Nephron progenitor cell (in vitro differentiated cells): ENCODE data around the gene EPB41.
A peak's percentile ranks its signal among the peaks of the same experiment; 100 is the strongest.

ENCODE experiments used
- DNase-seq: peaks from one replicate; pipeline ENCODE4 v3.0.0; 2021
- H3K27ac Mint-ChIP-seq: 2 replicates; pipeline ENCODE4 v1.8.0; 2021; ENCODE audit warnings: mild to moderate bottlenecking, moderate library complexity, mixed read lengths
- H3K27me3 Mint-ChIP-seq: 2 replicates; pipeline ENCODE4 v1.8.0; 2021; ENCODE audit warnings: mild to moderate bottlenecking, low read depth, mixed read lengths; ENCODE audit not compliant: poor library complexity
- H3K36me3 Mint-ChIP-seq: 2 replicates; pipeline ENCODE4 v1.8.0; 2021; ENCODE audit warnings: low read depth, mixed read lengths
- H3K4me1 Mint-ChIP-seq: 2 replicates; pipeline ENCODE4 v1.8.0; 2021; ENCODE audit warnings: mixed read lengths
- H3K4me3 Mint-ChIP-seq: 2 replicates; pipeline ENCODE4 v1.8.0; 2021; ENCODE audit warnings: mild to moderate bottlenecking, moderate library complexity, mixed read lengths
- H3K9me3 Mint-ChIP-seq: 2 replicates; pipeline ENCODE4 v1.8.0; 2021; ENCODE audit warnings: mild to moderate bottlenecking, moderate library complexity, mixed read lengths
- CTCF ChIP-seq: fragments of 200-600 bp; sonication (generic); IDR thresholded peaks from 2 replicates; pipeline ENCODE4 v1.5.0; 2021; ENCODE audit warnings: antibody characterized with exemption

EPB41 gene

GRCh38 chr1:29052941-29053340 is 138.6 kb downstream of the EPB41 start:
- H3K27me3 Mint-ChIP-seq = no peaks in the 10 kb centered on the region
- TF ChIP-seq CTCF = no peak
- peaks cover 31% of the 10 kb centered on the region for H3K36me3 Mint-ChIP-seq
- no peaks in the 10 kb centered on the region for H3K9me3 Mint-ChIP-seq
- DNase-seq = no peak
- peaks cover 6% of the 10 kb centered on the region for H3K4me1 Mint-ChIP-seq
- H3K4me3 Mint-ChIP-seq = no peak overlapping the region
- peak overlapping the region; percentile 88 for H3K27ac Mint-ChIP-seq

- H3K27me3 Mint-ChIP-seq = no peaks in the 10 kb centered on the region
- no peaks in the 10 kb centered on the region for H3K9me3 Mint-ChIP-seq
- no peak for TF ChIP-seq CTCF
- H3K4me1 Mint-ChIP-seq = peaks cover 6% of the 10 kb centered on the region
- DNase-seq = no peak
- H3K4me3 Mint-ChIP-seq = no peak overlapping the region
- H3K36me3 Mint-ChIP-seq = peaks cover 24% of the 10 kb centered on the region
- no peak overlapping the region for H3K27ac Mint-ChIP-seq
Measured at GRCh38 chr1:29055160-29055559, 140.8 kb downstream of the EPB41 start.

- H3K9me3 Mint-ChIP-seq = no peaks in the 10 kb centered on the region
- H3K4me3 Mint-ChIP-seq = no peak overlapping the region
- H3K27me3 Mint-ChIP-seq = no peaks in the 10 kb centered on the region
- peaks cover 24% of the 10 kb centered on the region for H3K36me3 Mint-ChIP-seq
- H3K27ac Mint-ChIP-seq = no peak overlapping the region
- H3K4me1 Mint-ChIP-seq = peaks cover 6% of the 10 kb centered on the region
- no peak for TF ChIP-seq CTCF
- DNase-seq = no peak
Measured at GRCh38 chr1:29056256-29056655, 141.9 kb downstream of the EPB41 start.

GRCh38 chr1:29057700-29058099 is 143.3 kb downstream of the EPB41 start:
- H3K27me3 Mint-ChIP-seq = no peaks in the 10 kb centered on the region
- H3K4me1 Mint-ChIP-seq = peaks cover 5% of the 10 kb centered on the region
- H3K36me3 Mint-ChIP-seq = peaks cover 24% of the 10 kb centered on the region
- no peak overlapping the region for H3K4me3 Mint-ChIP-seq
- DNase-seq = no peak
- TF ChIP-seq CTCF = no peak
- no peaks in the 10 kb centered on the region for H3K9me3 Mint-ChIP-seq
- H3K27ac Mint-ChIP-seq = no peak overlapping the region

GRCh38 chr1:29062157-29062942 is 148.0 kb downstream of the EPB41 start:
- Mint-ChIP-seq H3K4me1 (no peaks in the 10 kb centered on the region), H3K27ac (peak overlapping the region; percentile 21), H3K36me3 (peaks cover 22% of the 10 kb centered on the region), H3K4me3 (no peak overlapping the region), H3K27me3 (no peaks in the 10 kb centered on the region), H3K9me3 (no peaks in the 10 kb centered on the region)
- no peak for TF ChIP-seq CTCF
- DNase-seq = no peak

GRCh38 chr1:29064064-29064463 is 149.7 kb downstream of the EPB41 start:
- no peaks in the 10 kb centered on the region for H3K4me1 Mint-ChIP-seq
- no peak overlapping the region for H3K4me3 Mint-ChIP-seq
- H3K9me3 Mint-ChIP-seq = no peaks in the 10 kb centered on the region
- DNase-seq = no peak
- H3K36me3 Mint-ChIP-seq = peaks cover 26% of the 10 kb centered on the region
- TF ChIP-seq CTCF = no peak
- no peaks in the 10 kb centered on the region for H3K27me3 Mint-ChIP-seq
- no peak overlapping the region for H3K27ac Mint-ChIP-seq
